WERI-Rb-1 (cell line): Measurements from ENCODE around the gene EPHA5.

Experiments
- DNase-seq: peaks from one replicate; pipeline ENCODE4 v3.0.0-alpha.2; 2020
- H3K27ac ChIP-seq: fragments of 250-450 bp; sonication (Bioruptor Pico); 2 replicates; pipeline ENCODE4 v1.5.1; 2020; ENCODE audit warnings: mild to moderate bottlenecking, moderate library complexity
- H3K27me3 ChIP-seq: fragments of 250-450 bp; sonication (Bioruptor Pico); 2 replicates; pipeline ENCODE4 v1.5.1; 2021; ENCODE audit warnings: mild to moderate bottlenecking, low read depth, moderate library complexity; ENCODE audit not compliant: insufficient read depth, severe bottlenecking
- H3K36me3 ChIP-seq: fragments of 250-450 bp; sonication (Bioruptor Pico); 2 replicates; pipeline ENCODE4 v1.5.1; 2020; ENCODE audit warnings: mild to moderate bottlenecking, moderate library complexity
- H3K4me3 ChIP-seq: 2 replicates; pipeline ENCODE4 v1.5.1; 2011; ENCODE audit warnings: low read depth, mild to moderate bottlenecking, control low read depth, low read length
- H3K9me3 ChIP-seq: fragments of 250-450 bp; sonication (Bioruptor Pico); 2 replicates; pipeline ENCODE4 v1.5.1; 2021; ENCODE audit warnings: mild to moderate bottlenecking, moderate library complexity; ENCODE audit not compliant: severe bottlenecking
- CTCF ChIP-seq: IDR thresholded peaks from 2 replicates; pipeline ENCODE4 v1.5.1; 2011; ENCODE audit warnings: low read depth, mild to moderate bottlenecking, control low read depth, inconsistent platforms, low read length

EPHA5 gene

GRCh38 chr4:65604515-65604914, 65.8 kb downstream of the EPHA5 start:
- no peak for TF ChIP-seq CTCF
- Histone ChIP-seq H3K27ac (no peak overlapping the region), H3K9me3 (no peaks in the 10 kb centered on the region), H3K36me3 (no peaks in the 10 kb centered on the region), H3K4me3 (no peak overlapping the region), H3K27me3 (no peaks in the 10 kb centered on the region)
- no peak for DNase-seq

GRCh38 chr4:65600656-65601055, 69.6 kb downstream of the EPHA5 start:
- H3K27ac ChIP-seq, result no peak overlapping the region
- no peaks in the 10 kb centered on the region for H3K36me3 ChIP-seq
- H3K9me3 ChIP-seq, result no peaks in the 10 kb centered on the region
- DNase-seq, result no peak
- H3K4me3 ChIP-seq, result no peak overlapping the region
- H3K27me3 ChIP-seq, result no peaks in the 10 kb centered on the region
- no peak for TF ChIP-seq CTCF

- DNase-seq, result no peak
- H3K9me3 ChIP-seq, result no peaks in the 10 kb centered on the region
- no peaks in the 10 kb centered on the region for H3K27me3 ChIP-seq
- TF ChIP-seq CTCF, result no peak
- H3K27ac ChIP-seq, result no peak overlapping the region
- H3K4me3 ChIP-seq, result no peak overlapping the region
- no peaks in the 10 kb centered on the region for H3K36me3 ChIP-seq
Measured at GRCh38 chr4:65599340-65599739, 70.9 kb downstream of the EPHA5 start.

GRCh38 chr4:65597697-65598096, 72.6 kb downstream of the EPHA5 start:
- H3K27ac ChIP-seq, result no peak overlapping the region
- no peaks in the 10 kb centered on the region for H3K36me3 ChIP-seq
- H3K9me3 ChIP-seq, result no peaks in the 10 kb centered on the region
- TF ChIP-seq CTCF, result no peak
- no peak overlapping the region for H3K4me3 ChIP-seq
- no peak for DNase-seq
- H3K27me3 ChIP-seq, result no peaks in the 10 kb centered on the region

- Histone ChIP-seq H3K27ac (no peak overlapping the region), H3K36me3 (no peaks in the 10 kb centered on the region), H3K4me3 (no peak overlapping the region), H3K9me3 (no peaks in the 10 kb centered on the region), H3K27me3 (no peaks in the 10 kb centered on the region)
- DNase-seq, result no peak
- TF ChIP-seq CTCF, result no peak
Measured at GRCh38 chr4:65592089-65592488, 78.2 kb downstream of the EPHA5 start.

GRCh38 chr4:65589921-65590320, 80.4 kb downstream of the EPHA5 start:
- Histone ChIP-seq H3K36me3 (no peaks in the 10 kb centered on the region), H3K4me3 (no peak overlapping the region), H3K27me3 (no peaks in the 10 kb centered on the region), H3K9me3 (no peaks in the 10 kb centered on the region), H3K27ac (no peak overlapping the region)
- TF ChIP-seq CTCF, result no peak
- DNase-seq, result no peak
